ENCODE data around the gene SSH3. TPM values are rescaled to one million over a fixed set of nuclear protein-coding genes. Genes with fewer than 3 reads are reported as not detected.

Gene SSH3
- total RNA-seq, 1 experiment from 2014 or later, result 73.0 TPM

GRCh38 chr11:67288198-67288451 lies 15.2 kb upstream of the SSH3 start:
- CTCF ChIA-PET, result interaction anchor here (1.3 kb wide), 1 partner anchor 24 kb away, joined by 3 read pairs; no protein-coding TSS in a partner anchor
- H3K36me3 Mint-ChIP-seq (ENCODE audit: insufficient read depth, unreplicated experiment), result peaks cover 73% of the 10 kb centered on the region
- peak overlapping the region; percentile 81 for H3K4me3 Mint-ChIP-seq (ENCODE audit: low read depth, unreplicated experiment)
- no peak for TF ChIP-seq CTCF (IDR thresholded peaks at IDR 0.05; ENCODE audit: unreplicated experiment)
- DNase-seq, result no peak
- H3K27me3 Mint-ChIP-seq (ENCODE audit: unreplicated experiment), result no peaks in the 10 kb centered on the region
- peaks cover 25% of the 10 kb centered on the region for H3K4me1 Mint-ChIP-seq (ENCODE audit: low read depth, unreplicated experiment)
- intact Hi-C loops (cut with micrococcal nuclease; ENCODE audit: unreplicated experiment), result no loop called here
- H3K27ac Mint-ChIP-seq (ENCODE audit: unreplicated experiment), result peak overlapping the region; percentile 92
- no peaks in the 10 kb centered on the region for H3K9me3 Mint-ChIP-seq (ENCODE audit: low read depth, unreplicated experiment)
- BruUV-seq (replicated peaks), result TSS peak; percentile 89

- no TSS peak for BruUV-seq (replicated peaks)
- H3K36me3 Mint-ChIP-seq (ENCODE audit: insufficient read depth, unreplicated experiment), result peaks cover 73% of the 10 kb centered on the region
- peak overlapping the region; percentile 92 for H3K27ac Mint-ChIP-seq (ENCODE audit: unreplicated experiment)
- no peak for TF ChIP-seq CTCF (IDR thresholded peaks at IDR 0.05; ENCODE audit: unreplicated experiment)
- peak overlapping the region; percentile 81 for H3K4me3 Mint-ChIP-seq (ENCODE audit: low read depth, unreplicated experiment)
- no peaks in the 10 kb centered on the region for H3K9me3 Mint-ChIP-seq (ENCODE audit: low read depth, unreplicated experiment)
- intact Hi-C loops (cut with micrococcal nuclease; ENCODE audit: unreplicated experiment), result no loop called here
- H3K4me1 Mint-ChIP-seq (ENCODE audit: low read depth, unreplicated experiment), result peaks cover 25% of the 10 kb centered on the region
- CTCF ChIA-PET, result interaction anchor here (1.2 to 1.3 kb wide), 2 partner anchors 16 to 24 kb away, joined by 3 read pairs; no protein-coding TSS in a partner anchor
- peak; percentile 84 for DNase-seq
- no peaks in the 10 kb centered on the region for H3K27me3 Mint-ChIP-seq (ENCODE audit: unreplicated experiment)
Observed at GRCh38 chr11:67288452-67289225, 14.7 kb upstream of the SSH3 start.

GRCh38 chr11:67289226-67289650 lies 14.1 kb upstream of the SSH3 start, which contains the start of gene ANKRD13D:
Gene ANKRD13D (plus strand): TSS chr11:67289303. CDS start chr11:67289461, 158 bp downstream.
- H3K36me3 Mint-ChIP-seq (ENCODE audit: insufficient read depth, unreplicated experiment), result peaks cover 73% of the 10 kb centered on the region
- no peaks in the 10 kb centered on the region for H3K27me3 Mint-ChIP-seq (ENCODE audit: unreplicated experiment)
- CTCF ChIA-PET, result interaction anchor here (1.2 to 1.3 kb wide), 2 partner anchors 15 to 23 kb away, joined by 3 read pairs; no protein-coding TSS in a partner anchor
- H3K9me3 Mint-ChIP-seq (ENCODE audit: low read depth, unreplicated experiment), result no peaks in the 10 kb centered on the region
- intact Hi-C loops (cut with micrococcal nuclease; ENCODE audit: unreplicated experiment), result no loop called here
- H3K4me3 Mint-ChIP-seq (ENCODE audit: low read depth, unreplicated experiment), result peak within 1 kb of the TSS; percentile 81
- no TSS peak for BruUV-seq (replicated peaks)
- peaks cover 25% of the 10 kb centered on the region for H3K4me1 Mint-ChIP-seq (ENCODE audit: low read depth, unreplicated experiment)
- H3K27ac Mint-ChIP-seq (ENCODE audit: unreplicated experiment), result peak within 1 kb of the TSS; percentile 92
- TF ChIP-seq CTCF (IDR thresholded peaks at IDR 0.05; ENCODE audit: unreplicated experiment), result no peak
- DNase-seq, result no peak

- Mint-ChIP-seq H3K27ac (ENCODE audit: unreplicated experiment) (peak overlapping the region; percentile 81), H3K4me1 (ENCODE audit: low read depth, unreplicated experiment) (peaks cover 25% of the 10 kb centered on the region), H3K27me3 (ENCODE audit: unreplicated experiment) (no peaks in the 10 kb centered on the region), H3K9me3 (ENCODE audit: low read depth, unreplicated experiment) (no peaks in the 10 kb centered on the region), H3K4me3 (ENCODE audit: low read depth, unreplicated experiment) (peak overlapping the region; percentile 81), H3K36me3 (ENCODE audit: insufficient read depth, unreplicated experiment) (peaks cover 68% of the 10 kb centered on the region)
- intact Hi-C loops (cut with micrococcal nuclease; ENCODE audit: unreplicated experiment), result no loop called here
- BruUV-seq (replicated peaks), result no TSS peak
- no peak for DNase-seq
- CTCF ChIA-PET, result interaction anchor here (1.2 kb wide), 1 partner anchor 15 kb away, joined by 3 read pairs; no protein-coding TSS in a partner anchor
- no peak for TF ChIP-seq CTCF (IDR thresholded peaks at IDR 0.05; ENCODE audit: unreplicated experiment)
Observed at GRCh38 chr11:67289651-67290479, 13.5 kb upstream of the SSH3 start.
